Left hindlimb (tissue), 1 donor: ENCODE data around the gene CRNKL1.
"Not testable (repeated sequence)": the region's sequence is repeated elsewhere in the genome, so short reads cannot be mapped to it uniquely, and the experiment has no call there.

ENCODE experiments used
- DNase-seq: peaks from one replicate; pipeline ENCODE4 v3.0.0-alpha.2; 2018

The CRNKL1 gene

GRCh38 chr20:20003955-20004322, 48.3 kb downstream of the CRNKL1 start:
- not testable (repeated sequence) for DNase-seq

- DNase-seq, result peak; percentile 69
These were observed 49.0 kb downstream of the CRNKL1 start for GRCh38 chr20:20003031-20003954.

GRCh38 chr20:20002101-20002998, 49.9 kb downstream of the CRNKL1 start:
- no peak for DNase-seq

- DNase-seq, result no peak
These were observed 51.9 kb downstream of the CRNKL1 start for GRCh38 chr20:20000211-20000968.

DNA sequence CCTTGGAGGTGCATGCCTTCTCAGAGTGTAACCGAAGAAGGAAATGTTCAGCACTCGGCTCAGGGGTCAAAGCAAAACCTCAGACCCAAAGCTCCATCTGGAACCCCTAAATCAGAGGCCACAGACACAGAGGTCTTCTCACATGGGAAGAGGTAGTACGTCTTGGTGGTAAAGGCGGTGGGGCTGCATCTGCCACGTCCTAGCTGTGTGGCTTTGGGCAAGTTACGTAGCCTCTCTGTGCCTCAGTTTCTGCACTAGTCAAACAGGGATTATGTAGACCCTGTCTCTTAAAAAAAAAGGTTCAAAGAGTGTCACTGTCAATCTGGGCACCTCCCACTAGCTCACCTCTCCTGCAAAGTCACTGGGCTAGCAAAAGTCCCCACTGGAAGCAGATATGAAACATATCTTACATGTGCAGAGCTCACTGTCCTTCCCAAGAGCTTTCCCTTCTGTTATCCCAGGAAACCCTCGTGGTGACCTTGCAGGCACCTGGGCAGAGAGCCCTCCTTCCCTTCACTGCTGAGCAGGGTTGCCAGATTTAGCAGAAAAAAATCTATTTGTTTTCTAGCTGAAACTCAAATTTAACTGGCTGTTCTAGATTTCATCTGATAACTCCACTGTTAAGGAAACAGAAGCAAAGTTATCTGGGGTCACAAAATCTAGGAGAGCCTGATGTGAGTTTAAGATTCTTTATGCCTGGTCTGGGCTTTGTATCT, 53.1 kb downstream of the CRNKL1 start:
- no peak for DNase-seq

GRCh38 chr20:19996917-19997316, 55.3 kb downstream of the CRNKL1 start:
- DNase-seq, result no peak

DNA sequence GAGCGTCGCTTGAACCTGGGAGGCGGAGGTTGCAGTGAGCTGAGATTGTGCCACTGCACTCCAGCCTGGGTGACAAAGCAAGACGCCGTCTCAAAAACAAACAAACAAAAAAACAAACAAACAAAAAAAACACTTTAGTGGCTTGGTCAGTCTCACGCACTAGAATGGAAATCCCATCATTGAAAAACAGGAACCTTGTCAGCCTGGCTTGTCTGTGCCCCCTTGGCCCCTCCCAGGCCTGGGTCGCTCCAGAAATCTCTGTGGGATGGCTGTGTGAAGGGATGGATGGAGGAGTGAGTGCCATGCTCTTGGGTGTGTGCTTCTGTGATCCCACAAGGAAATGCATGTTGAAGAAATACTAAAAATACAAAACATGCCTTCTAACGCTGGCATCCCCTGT, 56.0 kb downstream of the CRNKL1 start:
- no peak for DNase-seq

DNA sequence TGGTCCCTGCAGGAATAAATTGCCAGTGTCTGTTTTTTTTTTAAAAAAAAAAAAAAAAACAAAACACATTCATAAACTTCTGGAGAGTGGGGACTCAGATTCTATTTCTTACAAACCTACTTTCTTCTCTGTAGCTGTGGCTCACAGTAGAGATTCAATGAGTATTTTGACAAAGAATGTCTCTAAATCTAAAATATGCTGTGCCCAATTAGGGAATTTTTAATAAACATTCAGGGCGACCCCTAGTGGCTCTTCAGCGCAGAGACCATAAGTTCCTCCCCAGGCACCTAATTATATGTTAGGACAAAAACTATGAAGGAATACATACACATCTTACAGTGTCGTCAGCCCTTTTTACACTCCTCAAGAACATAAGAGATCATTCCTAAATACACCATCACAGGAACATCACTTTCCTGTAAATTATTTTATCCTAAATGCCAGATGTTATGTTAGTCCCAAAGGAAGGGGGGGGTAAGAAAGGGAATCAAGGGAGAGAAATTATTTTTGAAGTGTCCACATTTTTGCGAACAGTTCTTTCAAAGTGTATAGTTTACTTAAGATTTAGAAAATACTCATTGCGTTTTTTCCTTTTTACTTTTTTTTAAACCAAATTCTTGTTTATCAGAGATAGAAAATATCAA, 56.9 kb downstream of the CRNKL1 start:
- DNase-seq, result no peak

GRCh38 chr20:19993958-19994669, 58.2 kb downstream of the CRNKL1 start:
- DNase-seq, result peak; percentile 66

- peak; percentile 55 for DNase-seq
These were observed 59.0 kb downstream of the CRNKL1 start for GRCh38 chr20:19992996-19993908.

DNA sequence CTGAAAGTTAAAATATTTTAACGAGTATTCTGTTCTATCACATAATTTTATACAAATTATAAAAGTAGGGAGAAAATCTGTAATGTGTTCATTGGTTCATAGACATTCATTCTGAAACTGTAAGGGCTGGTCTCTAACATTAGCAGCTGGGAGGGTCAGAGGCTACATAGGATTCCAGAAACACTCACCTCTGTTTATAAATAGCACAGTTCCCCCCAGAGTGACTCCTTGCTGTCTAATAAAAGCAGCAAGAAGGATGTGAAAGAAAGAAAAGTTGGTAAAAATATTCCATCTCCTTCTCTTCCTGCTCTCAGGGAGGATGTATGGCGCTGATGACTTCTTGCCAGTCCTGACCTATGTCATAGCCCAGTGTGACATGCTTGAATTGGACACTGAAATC, 60.4 kb downstream of the CRNKL1 start:
- DNase-seq, result no peak

DNA sequence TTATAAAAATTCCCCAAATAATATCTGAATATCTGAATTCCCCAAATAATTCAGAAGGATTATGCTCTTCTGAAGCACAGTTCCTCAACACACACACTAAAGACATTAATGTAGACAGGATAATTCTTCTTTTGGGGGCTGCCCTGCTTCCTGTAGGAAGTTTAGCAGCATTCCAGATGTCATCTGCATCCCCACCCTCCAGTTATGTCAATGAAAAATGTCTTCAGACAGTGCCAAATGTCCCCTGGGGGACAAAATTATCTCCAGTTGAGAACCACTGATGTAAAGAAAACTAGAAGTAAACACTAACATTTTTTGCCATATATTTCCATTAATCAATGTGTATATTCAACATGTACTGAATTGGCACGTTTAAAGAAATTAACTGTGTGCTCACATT, 61.0 kb downstream of the CRNKL1 start:
- DNase-seq, result no peak

- DNase-seq, result no peak
These were observed 61.4 kb downstream of the CRNKL1 start for GRCh38 chr20:19990850-19991249.

GRCh38 chr20:19987046-19987445, 65.2 kb downstream of the CRNKL1 start:
- no peak for DNase-seq

DNA sequence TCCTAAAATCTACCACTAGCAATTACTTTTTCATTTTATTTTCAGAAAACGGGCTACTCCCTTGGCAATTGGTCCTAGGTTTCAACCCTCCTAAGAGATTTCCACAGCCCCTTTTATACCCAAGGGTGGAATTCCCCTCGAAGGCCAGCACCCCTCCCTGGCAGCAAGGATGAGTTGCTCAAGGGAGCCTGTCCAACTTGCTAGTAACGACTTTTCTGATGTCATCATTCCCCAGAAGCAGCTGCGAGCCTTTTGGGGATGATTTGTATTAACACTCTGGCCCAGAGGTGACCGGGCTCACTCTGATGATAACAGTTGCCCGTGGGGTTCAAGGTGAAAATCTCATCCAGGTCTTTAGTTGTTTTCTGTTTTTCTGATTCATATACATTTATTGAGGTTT, 65.8 kb downstream of the CRNKL1 start:
- no peak for DNase-seq
